Cardiac fibroblast (primary cell): ENCODE data around the gene TM6SF1.

Experiments
- DNase-seq, 2 donors: peaks; one replicate each; pipeline versions ENCODE4 v3.0.0 to v3.0.0-alpha.2; 2010; ENCODE audit warnings: low read depth in 2 of 2
- H3K4me3 ChIP-seq, 2 donors: replicated peaks in 1 of 2; 1 replicate in 1 of 2; 2 replicates in 1 of 2; pipeline ENCODE4 v1.5.1; 2011; ENCODE audit warnings: low read depth in 2 of 2, low read length in 2 of 2, mild to moderate bottlenecking in 2 of 2, moderate library complexity in 1 of 2
- CTCF ChIP-seq: IDR thresholded peaks from one replicate; pipeline ENCODE4 v1.5.1; 2011; ENCODE audit warnings: low read depth, mild to moderate bottlenecking, low read length, inconsistent platforms

TM6SF1 gene

GRCh38 chr15:83100097-83100646 is 7.3 kb upstream of the TM6SF1 start:
- TF ChIP-seq CTCF: no peak
- no peak overlapping the region for H3K4me3 ChIP-seq
- DNase-seq: no peak

GRCh38 chr15:83102346-83102745 is 5.1 kb upstream of the TM6SF1 start:
- TF ChIP-seq CTCF: no peak
- peak in 1 of 2 donors; percentile 33 for DNase-seq
- no peak overlapping the region for H3K4me3 ChIP-seq

GRCh38 chr15:83104141-83104540 is 3.3 kb upstream of the TM6SF1 start:
- no peak for DNase-seq
- no peak for TF ChIP-seq CTCF
- H3K4me3 ChIP-seq: no peak overlapping the region

GRCh38 chr15:83105440-83105839 is 2.0 kb upstream of the TM6SF1 start:
- H3K4me3 ChIP-seq: no peak overlapping the region
- TF ChIP-seq CTCF: no peak
- no peak for DNase-seq

GRCh38 chr15:83107841-83108181 is 366 bp downstream of the TM6SF1 start:
- TF ChIP-seq CTCF: no peak
- H3K4me3 ChIP-seq: peak overlapping the region; percentile 38 to 63
- DNase-seq: no peak

GRCh38 chr15:83108266-83109219 is 1.1 kb downstream of the TM6SF1 start:
- peak; percentile 70 to 79 for DNase-seq

More at GRCh38 chr15:83108266-83109219, 1.1 kb downstream of the TM6SF1 start:
- no peak for TF ChIP-seq CTCF
- H3K4me3 ChIP-seq: peak overlapping the region; percentile 26 to 63
